H9 (cell line): Measurements from ENCODE around the gene PIAS1. TPM values are rescaled to one million over a fixed set of nuclear protein-coding genes. Genes with fewer than 3 reads are reported as not detected.

ENCODE experiments used
- DNase-seq: peaks from one replicate; pipeline ENCODE4 v3.0.0-alpha.2; 2017
- H2AFZ ChIP-seq: one replicate; pipeline ENCODE4 v1.6.1; 2013; ENCODE audit warnings: mild to moderate bottlenecking, low read length, control low read depth, moderate library complexity
- H2AK5ac ChIP-seq: 2 replicates; pipeline ENCODE4 v1.6.1; 2013; ENCODE audit warnings: low read length, control low read depth, mixed read lengths; ENCODE audit not compliant: insufficient read length
- H2BK120ac ChIP-seq: one replicate; pipeline ENCODE4 v1.6.1; 2013; ENCODE audit warnings: low read depth, mild to moderate bottlenecking, low read length, control low read depth, inconsistent platforms; ENCODE audit not compliant: poor library complexity, severe bottlenecking
- H2BK12ac ChIP-seq: 2 replicates; pipeline ENCODE4 v1.6.1; 2013; ENCODE audit warnings: low read length, control low read depth, mixed read lengths, low read depth; ENCODE audit not compliant: insufficient read length
- H2BK15ac ChIP-seq: 2 replicates; pipeline ENCODE4 v1.6.1; 2013; ENCODE audit warnings: low read depth, low read length, control low read depth
- H2BK20ac ChIP-seq: one replicate; pipeline ENCODE4 v1.6.1; 2013; ENCODE audit warnings: low read depth, mild to moderate bottlenecking, low read length, control low read depth, inconsistent platforms; ENCODE audit not compliant: poor library complexity, severe bottlenecking
- H2BK5ac ChIP-seq: 2 replicates; pipeline ENCODE4 v1.6.1; 2013; ENCODE audit warnings: low read length, control low read depth, mixed read lengths; ENCODE audit not compliant: insufficient read length
- H3K14ac ChIP-seq: 2 replicates; pipeline ENCODE4 v1.6.1; 2013; ENCODE audit warnings: low read length, control low read depth; ENCODE audit not compliant: insufficient read depth
- H3K18ac ChIP-seq: 2 replicates; pipeline ENCODE4 v1.6.1; 2013; ENCODE audit warnings: low read depth, mild to moderate bottlenecking, mixed read lengths, low read length, control low read depth; ENCODE audit not compliant: insufficient read length
- H3K23ac ChIP-seq: 2 replicates; pipeline ENCODE4 v1.6.1; 2013; ENCODE audit warnings: low read length, control low read depth, mixed read lengths, low read depth; ENCODE audit not compliant: insufficient read length
- H3K23me2 ChIP-seq: 2 replicates; pipeline ENCODE4 v1.6.1; 2013; ENCODE audit warnings: low read depth, mild to moderate bottlenecking, mixed read lengths, low read length, control low read depth; ENCODE audit not compliant: insufficient read length, poor library complexity, severe bottlenecking
- H3K27ac ChIP-seq: 2 replicates; pipeline ENCODE4 v1.5.1; 2013; ENCODE audit warnings: low read length, control low read depth, mixed read lengths, low read depth; ENCODE audit not compliant: insufficient read length
- H3K27me3 ChIP-seq: 2 replicates; pipeline ENCODE4 v1.6.1; 2013; ENCODE audit warnings: low read length, control low read depth, inconsistent platforms; ENCODE audit not compliant: insufficient read depth
- H3K4ac ChIP-seq: 2 replicates; pipeline ENCODE4 v1.6.1; 2013; ENCODE audit warnings: low read depth, mild to moderate bottlenecking, control low read depth, inconsistent platforms, low read length, moderate library complexity
- H3K4me1 ChIP-seq: 2 replicates; pipeline ENCODE4 v1.6.1; 2013; ENCODE audit warnings: low read length, control low read depth, inconsistent platforms; ENCODE audit not compliant: insufficient read depth
- H3K4me2 ChIP-seq: 2 replicates; pipeline ENCODE4 v1.6.1; 2013; ENCODE audit warnings: low read length, control low read depth, mixed read lengths; ENCODE audit not compliant: insufficient read length, insufficient read depth
- H3K56ac ChIP-seq: 2 replicates; pipeline ENCODE4 v1.6.1; 2013; ENCODE audit warnings: low read depth, mild to moderate bottlenecking, mixed read lengths, low read length, control low read depth; ENCODE audit not compliant: insufficient read length
- H3K79me1 ChIP-seq: 2 replicates; pipeline ENCODE4 v1.6.1; 2013; ENCODE audit warnings: low read depth, mild to moderate bottlenecking, moderate library complexity, low read length, control low read depth, inconsistent platforms; ENCODE audit not compliant: insufficient read depth, poor library complexity, severe bottlenecking
- H3K79me2 ChIP-seq: 2 replicates; pipeline ENCODE4 v1.6.1; 2013; ENCODE audit warnings: low read length, control low read depth, inconsistent platforms; ENCODE audit not compliant: insufficient read depth
- H3K9ac ChIP-seq: 2 replicates; pipeline ENCODE4 v1.6.1; 2013; ENCODE audit warnings: low read length, control low read depth, mixed read lengths; ENCODE audit not compliant: insufficient read length; ENCODE audit errors: extremely low read depth
- H3K9me3 ChIP-seq: one replicate; pipeline ENCODE4 v1.6.1; 2013; ENCODE audit warnings: low read depth, low read length, inconsistent platforms; ENCODE audit not compliant: control insufficient read depth
- H3T11ph ChIP-seq: one replicate; pipeline ENCODE4 v1.6.1; 2013; ENCODE audit warnings: mild to moderate bottlenecking, low read length, control low read depth, inconsistent platforms
- H4K20me1 ChIP-seq: one replicate; pipeline ENCODE4 v1.6.1; 2013; ENCODE audit not compliant: control insufficient read depth, insufficient read length, insufficient read depth
- H4K5ac ChIP-seq: 2 replicates; pipeline ENCODE4 v1.6.1; 2013; ENCODE audit warnings: low read depth, mild to moderate bottlenecking, mixed read lengths, low read length, control low read depth; ENCODE audit not compliant: insufficient read length
- H4K8ac ChIP-seq: replicated peaks from 2 replicates; pipeline ENCODE4 v1.6.1; 2013; ENCODE audit warnings: low read length, control low read depth, mixed read lengths, low read depth; ENCODE audit not compliant: insufficient read length
- H4K91ac ChIP-seq: 2 replicates; pipeline ENCODE4 v1.6.1; 2013; ENCODE audit warnings: low read depth, mild to moderate bottlenecking, moderate library complexity, mixed read lengths, low read length, control low read depth; ENCODE audit not compliant: insufficient read length
- H3K27ac Mint-ChIP-seq, 3 experiments: 2 replicates in 2 of 3; 3 replicates in 1 of 3; pipeline ENCODE4 v1.8.0; 2020 to 2021; ENCODE audit warnings: mixed read lengths in 3 of 3, mild to moderate bottlenecking in 1 of 3, moderate library complexity in 1 of 3
- H3K27me3 Mint-ChIP-seq: 2 replicates; pipeline ENCODE4 v1.8.0; 2021; ENCODE audit warnings: low read depth, mild to moderate bottlenecking, moderate library complexity, mixed read lengths
- H3K36me3 Mint-ChIP-seq, 3 experiments: 2 replicates in 2 of 3; 3 replicates in 1 of 3; pipeline ENCODE4 v1.8.0; 2020 to 2021; ENCODE audit warnings: low read depth in 3 of 3, mixed read lengths in 3 of 3; ENCODE audit not compliant: insufficient read depth in 1 of 3
- H3K4me1 Mint-ChIP-seq, 2 experiments: 2 replicates each; pipeline ENCODE4 v1.8.0; 2020; ENCODE audit warnings: mixed read lengths in 2 of 2
- H3K4me3 Mint-ChIP-seq, 2 experiments: 2 replicates in 1 of 2; 3 replicates in 1 of 2; pipeline ENCODE4 v1.8.0; 2020 to 2021; ENCODE audit warnings: mild to moderate bottlenecking in 2 of 2, mixed read lengths in 2 of 2, moderate library complexity in 1 of 2
- H3K9me3 Mint-ChIP-seq, 2 experiments: 2 replicates in 1 of 2; 3 replicates in 1 of 2; pipeline ENCODE4 v1.8.0; 2020; ENCODE audit warnings: mild to moderate bottlenecking in 2 of 2, mixed read lengths in 2 of 2, moderate library complexity in 1 of 2
- WGBS: extraction: QIAGEN DNeasy Blood & Tissue Kit; methylation state at CpG from one replicate; pipeline ENCODE4 v1.1.7; 2013; ENCODE audit warnings: missing lambda C conversion rate, low lambda C conversion rate, mixed read lengths; ENCODE audit not compliant: insufficient read length; ENCODE audit errors: extremely low coverage; 5-methylcytosine and 5-hydroxymethylcytosine counted together
- total RNA-seq: library from RNA; stranded (reverse); gene quantifications from 2 replicates; pipeline ENCODE4 v1.2.1, GENCODE V29; 2021
- TF ChIP-seq, protein P1 (sequence below): fragments of 200-600 bp; sonication (generic); conservative IDR thresholded peaks from 3 replicates; pipeline ENCODE4 v1.8.0; 2021; ENCODE audit warnings: antibody characterized with exemption, mild to moderate bottlenecking

PIAS1 gene
- total RNA-seq, 1 experiment from 2014 or later, result 31.1 TPM

DNA sequence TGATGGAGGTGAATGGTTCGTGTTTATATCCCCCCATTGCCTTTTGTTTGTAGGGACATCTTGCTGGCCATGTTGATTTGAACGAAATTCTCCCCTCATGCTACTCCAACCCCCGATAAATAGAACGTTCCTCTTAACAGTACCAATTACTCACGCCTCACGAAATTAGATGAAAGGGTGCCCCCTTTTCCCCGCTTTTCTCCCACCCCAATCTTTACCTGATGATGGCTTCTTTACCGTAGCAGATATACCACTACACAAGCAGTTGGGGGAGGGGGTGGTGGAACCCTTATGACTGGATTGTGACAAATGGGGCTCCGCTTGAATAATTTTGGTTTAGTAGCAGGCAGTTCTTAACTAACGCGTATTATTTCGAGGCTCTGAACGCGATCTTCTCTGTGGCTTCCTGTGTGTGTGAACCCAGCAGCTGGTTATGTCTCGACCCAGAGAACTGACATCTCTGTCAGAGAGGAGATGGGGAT is 1.1 kb downstream of the PIAS1 start:
- Histone ChIP-seq H4K91ac (no peak overlapping the region), H2BK12ac (no peak overlapping the region), H3K9me3 (no peaks in the 10 kb centered on the region), H4K20me1 (no peaks in the 10 kb centered on the region), H3K27ac (no peak overlapping the region), H4K5ac (no peak overlapping the region), H3K23me2 (peaks cover 13% of the 10 kb centered on the region), H3K23ac (no peak overlapping the region), H3T11ph (no peak overlapping the region), H3K56ac (no peak overlapping the region), H3K79me2 (peaks cover 14% of the 10 kb centered on the region; the same call in 1 of the 2 replicates), H3K4ac (no peak overlapping the region), H4K8ac (no peak overlapping the region), H3K27me3 (no peaks in the 10 kb centered on the region), H2BK120ac (no peak overlapping the region), H2BK20ac (no peak overlapping the region), H2AFZ (no peak overlapping the region), H2BK5ac (no peak overlapping the region), H2AK5ac (no peak overlapping the region), H3K9ac (peak overlapping the region; percentile 77), H3K4me2 (peak overlapping the region; percentile 88), H3K79me1 (peaks cover 5% of the 10 kb centered on the region), H3K4me1 (peaks cover 2% of the 10 kb centered on the region; the same call in 1 of the 2 replicates), H2BK15ac (no peak overlapping the region), H3K14ac (no peak overlapping the region), H3K18ac (no peak overlapping the region)
- no CpG with 5 or more reads among the region's 15 CpGs for WGBS
- peaks cover 0 to 10% (median 0%) of the 10 kb centered on the region in 3 experiments; a peak in 2 of 7 replicates for H3K36me3 Mint-ChIP-seq
- DNase-seq, result no peak
- peaks cover 47 to 49% of the 10 kb centered on the region in 2 experiments for H3K4me1 Mint-ChIP-seq
- H3K4me3 Mint-ChIP-seq, result peak overlapping the region; percentile 88 to 90
- H3K9me3 Mint-ChIP-seq, result no peaks in the 10 kb centered on the region
- H3K27me3 Mint-ChIP-seq, result peaks cover 7% of the 10 kb centered on the region
- peak overlapping the region in 1 of 3 experiments; percentile 33; a peak in 1 of 7 replicates for H3K27ac Mint-ChIP-seq
- TF ChIP-seq, protein P1, sequence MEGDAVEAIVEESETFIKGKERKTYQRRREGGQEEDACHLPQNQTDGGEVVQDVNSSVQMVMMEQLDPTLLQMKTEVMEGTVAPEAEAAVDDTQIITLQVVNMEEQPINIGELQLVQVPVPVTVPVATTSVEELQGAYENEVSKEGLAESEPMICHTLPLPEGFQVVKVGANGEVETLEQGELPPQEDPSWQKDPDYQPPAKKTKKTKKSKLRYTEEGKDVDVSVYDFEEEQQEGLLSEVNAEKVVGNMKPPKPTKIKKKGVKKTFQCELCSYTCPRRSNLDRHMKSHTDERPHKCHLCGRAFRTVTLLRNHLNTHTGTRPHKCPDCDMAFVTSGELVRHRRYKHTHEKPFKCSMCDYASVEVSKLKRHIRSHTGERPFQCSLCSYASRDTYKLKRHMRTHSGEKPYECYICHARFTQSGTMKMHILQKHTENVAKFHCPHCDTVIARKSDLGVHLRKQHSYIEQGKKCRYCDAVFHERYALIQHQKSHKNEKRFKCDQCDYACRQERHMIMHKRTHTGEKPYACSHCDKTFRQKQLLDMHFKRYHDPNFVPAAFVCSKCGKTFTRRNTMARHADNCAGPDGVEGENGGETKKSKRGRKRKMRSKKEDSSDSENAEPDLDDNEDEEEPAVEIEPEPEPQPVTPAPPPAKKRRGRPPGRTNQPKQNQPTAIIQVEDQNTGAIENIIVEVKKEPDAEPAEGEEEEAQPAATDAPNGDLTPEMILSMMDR, result no peak
